HG02938 (cell line): Measurements from ENCODE around the gene DYNLT1.

ENCODE experiments used
- ATAC-seq: cut with Tn5 transposase; IDR thresholded peaks from one replicate; pipeline ENCODE4 v1.9.1; 2021; ENCODE audit warnings: mild to moderate bottlenecking, moderate library complexity; ENCODE audit not compliant: unreplicated experiment

Gene DYNLT1

GRCh38 chr6:158604048-158604406, 40.5 kb downstream of the DYNLT1 start:
- no peak for ATAC-seq

GRCh38 chr6:158603261-158604047, 41.1 kb downstream of the DYNLT1 start:
- ATAC-seq = no peak

GRCh38 chr6:158599635-158600034, 44.9 kb downstream of the DYNLT1 start:
- ATAC-seq = no peak

- no peak for ATAC-seq
These were observed 47.0 kb downstream of the DYNLT1 start for GRCh38 chr6:158597565-158597964.

GRCh38 chr6:158596861-158597260, 47.7 kb downstream of the DYNLT1 start:
- ATAC-seq = no peak

- no peak for ATAC-seq
These were observed 49.3 kb downstream of the DYNLT1 start for GRCh38 chr6:158595223-158595622.

- no peak for ATAC-seq
These were observed 50.9 kb downstream of the DYNLT1 start for GRCh38 chr6:158593670-158594069.

GRCh38 chr6:158591810-158592209, 52.7 kb downstream of the DYNLT1 start:
- ATAC-seq = no peak

GRCh38 chr6:158591134-158591809, 53.3 kb downstream of the DYNLT1 start:
- no peak for ATAC-seq

- ATAC-seq = no peak
These were observed 55.2 kb downstream of the DYNLT1 start for GRCh38 chr6:158589366-158589765.

- no peak for ATAC-seq
These were observed 57.9 kb downstream of the DYNLT1 start for GRCh38 chr6:158586652-158587051.
